ENCODE measurements around the gene PHKA2.
"Not testable (repeated sequence)": the region's sequence is repeated elsewhere in the genome, so short reads cannot be mapped to it uniquely, and the experiment has no call there.

Gene PHKA2

GRCh38 chrX:19024366-19024765 lies 40.5 kb upstream of the PHKA2 start:
- Histone ChIP-seq H3K79me2 (ENCODE audit: insufficient read depth, low read length) (no peaks in the 10 kb centered on the region), H3K27me3 (ENCODE audit: insufficient read depth, low read length, poor library complexity, severe bottlenecking) (no peaks in the 10 kb centered on the region), H3K9me2 (replicated peaks; ENCODE audit: low read depth, low read length) (no peaks in the 10 kb centered on the region), H3K4me2 (ENCODE audit: low read depth, low read length, poor library complexity, severe bottlenecking) (no peak overlapping the region), H3K9me3 (ENCODE audit: insufficient read depth, low read depth, low read length) (no peaks in the 10 kb centered on the region), H3K4me1 (ENCODE audit: insufficient read depth, low read length, poor library complexity, severe bottlenecking) (no peaks in the 10 kb centered on the region), H3K36me3 (ENCODE audit: insufficient read depth, low read length) (no peaks in the 10 kb centered on the region), H3K4me3 (ENCODE audit: low read length, poor library complexity, severe bottlenecking) (no peak overlapping the region), H2AFZ (ENCODE audit: low read length) (no peak overlapping the region), H3F3A (ENCODE audit: low read depth) (no peaks in the 10 kb centered on the region), H4K20me1 (ENCODE audit: insufficient read depth, low read length, poor library complexity, severe bottlenecking) (no peaks in the 10 kb centered on the region), H3K9ac (ENCODE audit: low read depth, low read length, poor library complexity, severe bottlenecking) (no peak overlapping the region)
- TF ChIP-seq CTCF (conservative IDR thresholded peaks at IDR 0.05; ENCODE audit: low read length) (no peak), EZH2phosphoT487 (IDR thresholded peaks at IDR 0.05; ENCODE audit: borderline replicate concordance) (no peak)

GRCh38 chrX:19019996-19020395 lies 36.1 kb upstream of the PHKA2 start:
- no peak overlapping the region for H3K9ac ChIP-seq (ENCODE audit: low read depth, low read length, poor library complexity, severe bottlenecking)
- no peak overlapping the region for H3K4me3 ChIP-seq (ENCODE audit: low read length, poor library complexity, severe bottlenecking)
- H3K36me3 ChIP-seq (ENCODE audit: insufficient read depth, low read length): no peaks in the 10 kb centered on the region
- no peaks in the 10 kb centered on the region for H3K9me2 ChIP-seq (replicated peaks; ENCODE audit: low read depth, low read length)
- H3K4me2 ChIP-seq (ENCODE audit: low read depth, low read length, poor library complexity, severe bottlenecking): no peak overlapping the region
- H4K20me1 ChIP-seq (ENCODE audit: insufficient read depth, low read length, poor library complexity, severe bottlenecking): no peaks in the 10 kb centered on the region
- no peaks in the 10 kb centered on the region for H3K4me1 ChIP-seq (ENCODE audit: insufficient read depth, low read length, poor library complexity, severe bottlenecking)
- H3K27me3 ChIP-seq (ENCODE audit: insufficient read depth, low read length, poor library complexity, severe bottlenecking): no peaks in the 10 kb centered on the region
- H3K79me2 ChIP-seq (ENCODE audit: insufficient read depth, low read length): no peaks in the 10 kb centered on the region
- H3F3A ChIP-seq (ENCODE audit: low read depth): no peaks in the 10 kb centered on the region
- H3K9me3 ChIP-seq (ENCODE audit: insufficient read depth, low read depth, low read length): no peaks in the 10 kb centered on the region
- TF ChIP-seq CTCF (conservative IDR thresholded peaks at IDR 0.05; ENCODE audit: low read length) (no peak), EZH2phosphoT487 (IDR thresholded peaks at IDR 0.05; ENCODE audit: borderline replicate concordance) (no peak)
- no peak overlapping the region for H2AFZ ChIP-seq (ENCODE audit: low read length)

DNA sequence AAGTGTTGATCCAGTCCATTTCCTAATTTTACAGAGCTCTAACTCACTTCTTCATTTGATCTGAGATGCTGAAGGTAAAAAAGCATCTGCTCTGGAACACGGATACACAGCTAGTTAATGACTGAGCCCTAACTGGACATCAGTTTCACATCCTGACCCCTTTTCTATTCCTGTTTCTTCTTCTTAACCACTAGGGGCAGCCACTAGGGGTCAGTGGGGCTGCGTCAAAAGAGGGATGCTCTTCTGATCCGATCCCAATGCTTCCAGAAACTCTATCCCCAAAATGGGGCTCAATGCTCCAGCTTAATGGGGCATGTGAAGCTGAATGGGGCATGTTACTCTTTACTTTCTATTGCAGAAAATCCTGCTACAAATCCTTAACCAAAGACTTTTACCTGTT lies 33.4 kb upstream of the PHKA2 start:
- Histone ChIP-seq H3K4me2 (ENCODE audit: low read depth, low read length, poor library complexity, severe bottlenecking) (no peak overlapping the region), H3K36me3 (ENCODE audit: insufficient read depth, low read length) (no peaks in the 10 kb centered on the region), H3K9me2 (replicated peaks; ENCODE audit: low read depth, low read length) (no peaks in the 10 kb centered on the region), H3K4me3 (ENCODE audit: low read length, poor library complexity, severe bottlenecking) (no peak overlapping the region), H3K9ac (ENCODE audit: low read depth, low read length, poor library complexity, severe bottlenecking) (no peak overlapping the region), H3K79me2 (ENCODE audit: insufficient read depth, low read length) (no peaks in the 10 kb centered on the region), H2AFZ (ENCODE audit: low read length) (no peak overlapping the region), H3K9me3 (ENCODE audit: insufficient read depth, low read depth, low read length) (no peaks in the 10 kb centered on the region), H3K27me3 (ENCODE audit: insufficient read depth, low read length, poor library complexity, severe bottlenecking) (no peaks in the 10 kb centered on the region), H3F3A (ENCODE audit: low read depth) (no peaks in the 10 kb centered on the region), H3K4me1 (ENCODE audit: insufficient read depth, low read length, poor library complexity, severe bottlenecking) (no peaks in the 10 kb centered on the region), H4K20me1 (ENCODE audit: insufficient read depth, low read length, poor library complexity, severe bottlenecking) (no peaks in the 10 kb centered on the region)
- TF ChIP-seq EZH2phosphoT487 (IDR thresholded peaks at IDR 0.05; ENCODE audit: borderline replicate concordance) (no peak), CTCF (conservative IDR thresholded peaks at IDR 0.05; ENCODE audit: low read length) (peak; percentile 57)

DNA sequence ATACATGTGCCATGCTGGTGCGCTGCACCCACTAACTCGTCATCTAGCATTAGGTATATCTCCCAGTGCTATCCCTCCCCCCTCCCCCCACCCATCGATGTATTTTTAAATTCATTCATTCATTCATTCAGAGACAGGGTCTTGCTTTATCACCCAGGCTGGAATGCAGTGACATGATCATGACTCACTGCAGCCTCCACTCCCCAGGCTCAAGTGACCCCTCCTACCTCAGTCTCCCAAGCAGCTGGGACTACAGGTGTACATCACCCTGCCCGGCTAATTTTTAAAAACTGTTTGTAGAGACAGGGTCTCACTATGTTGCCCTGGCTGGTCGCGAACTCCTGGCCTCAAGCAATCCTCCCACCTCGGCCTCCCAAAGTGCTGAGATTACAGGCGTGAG lies 32.7 kb upstream of the PHKA2 start:
- not testable (repeated sequence) for H3K9ac ChIP-seq (ENCODE audit: low read depth, low read length, poor library complexity, severe bottlenecking); H3K9me2 ChIP-seq (replicated peaks; ENCODE audit: low read depth, low read length); H3K4me1 ChIP-seq (ENCODE audit: insufficient read depth, low read length, poor library complexity, severe bottlenecking); H3K4me2 ChIP-seq (ENCODE audit: low read depth, low read length, poor library complexity, severe bottlenecking); H3K36me3 ChIP-seq (ENCODE audit: insufficient read depth, low read length); H2AFZ ChIP-seq (ENCODE audit: low read length); H3K9me3 ChIP-seq (ENCODE audit: insufficient read depth, low read depth, low read length); H3F3A ChIP-seq (ENCODE audit: low read depth); H3K79me2 ChIP-seq (ENCODE audit: insufficient read depth, low read length); H4K20me1 ChIP-seq (ENCODE audit: insufficient read depth, low read length, poor library complexity, severe bottlenecking); H3K4me3 ChIP-seq (ENCODE audit: low read length, poor library complexity, severe bottlenecking); H3K27me3 ChIP-seq (ENCODE audit: insufficient read depth, low read length, poor library complexity, severe bottlenecking)

Data from Loucy (cell line).